ENCODE data around the gene RIPK4. TPM values are rescaled to one million over a fixed set of nuclear protein-coding genes. Genes with fewer than 3 reads are reported as not detected.

The RIPK4 gene
- total RNA-seq, 5 donors from 2014 or later (not counting 1 experiment from before 2014, with no cell fraction given), result 0.30 to 2.1 (median 0.63) TPM

DNA sequence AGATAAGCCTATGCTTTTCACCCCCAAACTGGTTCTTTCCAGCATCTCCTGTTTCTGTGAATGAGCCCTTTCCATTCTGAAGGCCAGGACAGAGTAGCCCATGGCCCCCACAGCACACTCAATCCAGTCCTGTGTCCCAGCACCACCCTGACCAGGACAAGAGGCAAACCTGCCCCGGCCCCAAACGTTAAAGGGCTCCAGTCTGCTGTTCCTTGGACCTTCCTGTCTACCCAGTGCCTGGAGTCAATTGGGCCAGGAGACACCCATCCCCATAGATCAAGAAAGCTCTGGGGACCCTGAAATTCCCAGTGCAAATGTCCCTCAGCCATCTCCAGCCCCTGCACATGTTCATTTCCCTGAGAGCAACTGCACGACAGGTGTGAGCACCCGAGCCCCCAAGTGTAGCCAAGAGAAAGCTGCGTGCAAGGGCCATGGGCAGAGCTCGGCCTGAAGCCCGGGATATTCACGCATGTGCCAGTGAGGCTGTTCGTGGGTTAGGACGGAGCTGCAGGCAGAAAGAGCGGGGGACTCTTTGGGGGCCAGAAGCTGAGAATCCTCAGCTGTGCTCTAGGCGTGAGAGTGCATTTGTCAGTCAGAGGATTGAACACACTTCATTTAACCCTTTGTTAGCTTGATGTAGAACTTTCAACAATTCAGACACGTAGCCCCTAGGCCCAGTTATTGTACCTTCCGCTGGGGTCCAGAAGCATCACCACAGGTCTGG is 4.2 kb upstream of the RIPK4 start:
- no peak for DNase-seq
- H3K36me3 Mint-ChIP-seq, result no peaks in the 10 kb centered on the region
- CTCF ChIA-PET, result no interaction called here
- peaks cover 5 to 73% of the 10 kb centered on the region in 2 experiments for H3K27me3 ChIP-seq (replicated peaks in 1 of 2; ENCODE audit: control insufficient read depth in 2 of 2, extremely low read depth in 1 of 2, insufficient read depth in 2 of 2, low read length in 1 of 2)
- H3K36me3 ChIP-seq (ENCODE audit: control insufficient read depth in 2 of 2, extremely low read depth in 1 of 2, insufficient read depth in 1 of 2, low read length in 1 of 2), result no peaks in the 10 kb centered on the region
- no peak for ATAC-seq (replicated peaks in 1 of 4)
- peaks cover 22 to 28% (median 22%) of the 10 kb centered on the region in 3 donors for H3K4me1 Mint-ChIP-seq
- no peaks in the 10 kb centered on the region for H3K9me3 ChIP-seq
- H3K4me1 ChIP-seq (ENCODE audit: control insufficient read depth in 1 of 2, extremely low read depth in 1 of 2, insufficient read depth in 2 of 2, low read length in 2 of 2), result peaks cover 16 to 29% of the 10 kb centered on the region in 2 experiments
- POLR2A ChIA-PET, result no interaction called here
- H3K27ac Mint-ChIP-seq, result no peak overlapping the region
- no peak overlapping the region for H3K4me3 Mint-ChIP-seq
- peaks cover 52 to 78% of the 10 kb centered on the region in 2 donors for H3K27me3 Mint-ChIP-seq
- no peaks in the 10 kb centered on the region for H3K9me3 Mint-ChIP-seq
- 72% methylated on average over 11 of the region's 14 CpGs for WGBS (ENCODE audit: insufficient coverage)
- H3K27ac ChIP-seq (ENCODE audit: low read length), result no peak overlapping the region
- H3K4me3 ChIP-seq (ENCODE audit: control insufficient read depth in 1 of 2, extremely low read depth in 1 of 2, low read length in 1 of 2), result no peak overlapping the region

DNA sequence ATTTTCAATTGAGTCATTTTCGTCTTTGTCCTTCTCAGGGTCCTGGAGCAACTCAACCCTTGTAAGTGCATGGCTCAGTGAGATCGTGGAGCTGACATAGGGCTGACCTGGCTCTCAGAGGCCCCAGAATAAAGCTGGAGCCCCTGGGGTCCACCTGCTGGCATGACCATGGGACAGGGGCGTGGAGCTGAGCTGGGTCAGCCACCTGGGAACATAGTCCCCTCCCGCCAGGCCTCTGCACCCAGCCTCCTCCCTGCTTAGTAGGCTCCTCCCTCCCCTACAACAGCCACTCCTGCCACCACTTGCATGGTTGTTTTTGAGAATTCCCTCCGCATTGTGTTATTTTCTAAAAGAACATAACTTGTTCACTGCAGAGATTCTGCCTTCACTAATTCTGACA is 3.1 kb upstream of the RIPK4 start:
- peaks cover 19 to 31% of the 10 kb centered on the region in 2 experiments for H3K4me1 ChIP-seq (ENCODE audit: control insufficient read depth in 1 of 2, extremely low read depth in 1 of 2, insufficient read depth in 2 of 2, low read length in 2 of 2)
- H3K4me3 ChIP-seq (ENCODE audit: control insufficient read depth in 1 of 2, extremely low read depth in 1 of 2, low read length in 1 of 2), result no peak overlapping the region
- Mint-ChIP-seq H3K27ac (no peak overlapping the region), H3K36me3 (no peaks in the 10 kb centered on the region), H3K27me3 (peaks cover 43 to 77% of the 10 kb centered on the region in 2 donors), H3K4me1 (peaks cover 22 to 28% (median 27%) of the 10 kb centered on the region in 3 donors), H3K9me3 (no peaks in the 10 kb centered on the region), H3K4me3 (peak overlapping the region in 1 of 3 donors; percentile 31)
- WGBS (ENCODE audit: insufficient coverage), result 86% methylated on average over 3 of the region's 5 CpGs
- H3K27me3 ChIP-seq (replicated peaks in 1 of 2; ENCODE audit: control insufficient read depth in 2 of 2, extremely low read depth in 1 of 2, insufficient read depth in 2 of 2, low read length in 1 of 2), result peaks cover 5 to 74% of the 10 kb centered on the region in 2 experiments
- no peak for ATAC-seq (replicated peaks in 1 of 4)
- H3K27ac ChIP-seq (ENCODE audit: low read length), result no peak overlapping the region
- POLR2A ChIA-PET, result no interaction called here
- CTCF ChIA-PET, result no interaction called here
- no peaks in the 10 kb centered on the region for H3K36me3 ChIP-seq (ENCODE audit: control insufficient read depth in 2 of 2, extremely low read depth in 1 of 2, insufficient read depth in 1 of 2, low read length in 1 of 2)
- DNase-seq, result no peak
- no peaks in the 10 kb centered on the region for H3K9me3 ChIP-seq

DNA sequence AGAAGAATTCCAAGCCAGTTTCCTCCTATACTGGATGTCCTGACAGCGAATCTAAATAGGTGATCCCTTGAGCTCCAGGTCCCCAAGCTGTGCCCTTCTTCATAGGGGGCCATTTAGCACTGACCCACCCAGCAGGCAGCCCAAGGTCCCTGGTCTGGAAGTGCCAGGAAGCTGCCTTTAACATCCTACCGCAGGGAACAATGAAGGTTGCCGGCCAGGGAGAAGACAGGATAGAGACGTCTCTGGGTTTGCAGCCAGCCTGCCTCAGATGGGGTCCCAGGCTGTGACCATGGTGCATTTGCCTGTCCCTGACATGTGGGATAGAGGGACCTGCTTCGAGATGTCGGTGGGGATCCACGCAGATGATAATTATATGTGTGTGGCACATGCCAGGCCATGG is 2.7 kb upstream of the RIPK4 start:
- Mint-ChIP-seq H3K4me3 (peak overlapping the region; percentile 7 to 90 (median 19)), H3K27ac (no peak overlapping the region), H3K27me3 (peaks cover 40 to 77% of the 10 kb centered on the region in 2 donors), H3K36me3 (no peaks in the 10 kb centered on the region), H3K4me1 (peaks cover 22 to 28% (median 28%) of the 10 kb centered on the region in 3 donors), H3K9me3 (no peaks in the 10 kb centered on the region)
- H3K4me3 ChIP-seq (ENCODE audit: control insufficient read depth in 1 of 2, extremely low read depth in 1 of 2, low read length in 1 of 2), result no peak overlapping the region
- ChIA-PET CTCF (no interaction called here), POLR2A (no interaction called here)
- 78% methylated on average over 7 of the region's 7 CpGs for WGBS (ENCODE audit: insufficient coverage)
- no peak for DNase-seq
- peaks cover 19 to 31% of the 10 kb centered on the region in 2 experiments for H3K4me1 ChIP-seq (ENCODE audit: control insufficient read depth in 1 of 2, extremely low read depth in 1 of 2, insufficient read depth in 2 of 2, low read length in 2 of 2)
- no peaks in the 10 kb centered on the region for H3K36me3 ChIP-seq (ENCODE audit: control insufficient read depth in 2 of 2, extremely low read depth in 1 of 2, insufficient read depth in 1 of 2, low read length in 1 of 2)
- H3K27ac ChIP-seq (ENCODE audit: low read length), result no peak overlapping the region
- no peak for ATAC-seq (replicated peaks in 1 of 4)
- H3K27me3 ChIP-seq (replicated peaks in 1 of 2; ENCODE audit: control insufficient read depth in 2 of 2, extremely low read depth in 1 of 2, insufficient read depth in 2 of 2, low read length in 1 of 2), result peaks cover 5 to 74% of the 10 kb centered on the region in 2 experiments
- no peaks in the 10 kb centered on the region for H3K9me3 ChIP-seq

DNA sequence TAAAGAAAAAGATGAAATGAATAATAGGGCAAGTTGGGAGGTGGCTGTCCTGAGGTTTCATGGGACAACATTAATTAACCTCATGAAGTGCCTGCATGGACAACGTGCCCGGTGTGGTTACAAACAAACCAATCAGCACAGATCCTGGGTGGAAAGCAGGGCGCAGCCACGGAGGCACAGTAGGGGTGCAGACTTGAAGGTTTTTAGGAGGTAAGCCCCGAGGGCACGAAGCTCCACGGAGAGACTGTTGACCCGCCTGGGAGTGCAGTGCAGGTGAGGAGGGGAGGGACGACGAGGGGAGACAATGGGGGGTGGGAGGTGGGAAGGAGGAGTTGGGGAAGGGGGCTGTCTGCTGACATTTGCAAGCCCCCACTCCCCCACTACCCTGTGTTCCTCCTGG is 2.3 kb upstream of the RIPK4 start:
- peaks cover 40 to 77% of the 10 kb centered on the region in 2 donors for H3K27me3 Mint-ChIP-seq
- Histone ChIP-seq H3K9me3 (no peaks in the 10 kb centered on the region), H3K4me1 (ENCODE audit: control insufficient read depth in 1 of 2, extremely low read depth in 1 of 2, insufficient read depth in 2 of 2, low read length in 2 of 2) (peaks cover 19 to 31% of the 10 kb centered on the region in 2 experiments), H3K27me3 (replicated peaks in 1 of 2; ENCODE audit: control insufficient read depth in 2 of 2, extremely low read depth in 1 of 2, insufficient read depth in 2 of 2, low read length in 1 of 2) (peaks cover 5 to 78% of the 10 kb centered on the region in 2 experiments), H3K4me3 (ENCODE audit: control insufficient read depth in 1 of 2, extremely low read depth in 1 of 2, low read length in 1 of 2) (peak overlapping the region; percentile 36 to 68), H3K27ac (ENCODE audit: low read length) (no peak overlapping the region), H3K36me3 (ENCODE audit: control insufficient read depth in 2 of 2, extremely low read depth in 1 of 2, insufficient read depth in 1 of 2, low read length in 1 of 2) (no peaks in the 10 kb centered on the region)
- DNase-seq (no peak), ATAC-seq (replicated peaks in 1 of 4) (no peak)
- ChIA-PET CTCF (no interaction called here), POLR2A (no interaction called here)
- peak overlapping the region in 1 of 2 donors; percentile 28 for H3K27ac Mint-ChIP-seq
- peak overlapping the region; percentile 75 to 90 (median 76) for H3K4me3 Mint-ChIP-seq
- peaks cover 22 to 28% (median 28%) of the 10 kb centered on the region in 3 donors for H3K4me1 Mint-ChIP-seq
- no peaks in the 10 kb centered on the region for H3K36me3 Mint-ChIP-seq
- no peaks in the 10 kb centered on the region for H3K9me3 Mint-ChIP-seq
- 20% methylated on average over 4 of the region's 10 CpGs for WGBS (ENCODE audit: insufficient coverage)

DNA sequence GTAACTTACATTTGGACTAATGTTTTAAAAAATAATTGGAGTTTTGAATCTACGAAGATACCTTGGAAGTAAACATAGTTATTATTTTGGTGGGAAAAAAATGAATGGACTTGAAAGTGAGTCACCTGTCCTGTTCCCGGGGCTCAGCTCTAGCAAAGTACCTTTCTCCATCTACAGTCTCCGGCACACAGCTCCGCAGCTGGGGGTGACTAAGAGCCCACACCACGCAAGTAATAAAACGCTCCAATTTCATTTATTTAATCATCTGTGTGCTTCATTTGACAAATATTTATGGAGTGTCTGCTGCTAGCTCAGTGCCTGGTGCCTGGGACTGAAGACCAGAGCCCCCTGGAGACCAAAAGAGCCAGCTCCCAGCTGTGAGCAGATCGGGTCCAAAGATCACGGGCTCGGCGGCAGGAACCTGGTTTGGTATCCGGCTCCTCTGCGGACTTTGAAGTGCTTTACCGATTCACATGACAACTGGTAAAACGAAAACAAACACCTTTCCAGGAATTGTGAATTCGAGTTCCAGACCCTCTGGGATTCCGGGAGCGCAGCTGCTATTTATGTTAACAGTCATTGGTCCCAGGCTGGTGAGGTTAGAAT is 1.7 kb upstream of the RIPK4 start:
- no peaks in the 10 kb centered on the region for H3K36me3 Mint-ChIP-seq
- H3K27me3 ChIP-seq (replicated peaks in 1 of 2; ENCODE audit: control insufficient read depth in 2 of 2, extremely low read depth in 1 of 2, insufficient read depth in 2 of 2, low read length in 1 of 2), result peaks cover 5 to 82% of the 10 kb centered on the region in 2 experiments

DNA sequence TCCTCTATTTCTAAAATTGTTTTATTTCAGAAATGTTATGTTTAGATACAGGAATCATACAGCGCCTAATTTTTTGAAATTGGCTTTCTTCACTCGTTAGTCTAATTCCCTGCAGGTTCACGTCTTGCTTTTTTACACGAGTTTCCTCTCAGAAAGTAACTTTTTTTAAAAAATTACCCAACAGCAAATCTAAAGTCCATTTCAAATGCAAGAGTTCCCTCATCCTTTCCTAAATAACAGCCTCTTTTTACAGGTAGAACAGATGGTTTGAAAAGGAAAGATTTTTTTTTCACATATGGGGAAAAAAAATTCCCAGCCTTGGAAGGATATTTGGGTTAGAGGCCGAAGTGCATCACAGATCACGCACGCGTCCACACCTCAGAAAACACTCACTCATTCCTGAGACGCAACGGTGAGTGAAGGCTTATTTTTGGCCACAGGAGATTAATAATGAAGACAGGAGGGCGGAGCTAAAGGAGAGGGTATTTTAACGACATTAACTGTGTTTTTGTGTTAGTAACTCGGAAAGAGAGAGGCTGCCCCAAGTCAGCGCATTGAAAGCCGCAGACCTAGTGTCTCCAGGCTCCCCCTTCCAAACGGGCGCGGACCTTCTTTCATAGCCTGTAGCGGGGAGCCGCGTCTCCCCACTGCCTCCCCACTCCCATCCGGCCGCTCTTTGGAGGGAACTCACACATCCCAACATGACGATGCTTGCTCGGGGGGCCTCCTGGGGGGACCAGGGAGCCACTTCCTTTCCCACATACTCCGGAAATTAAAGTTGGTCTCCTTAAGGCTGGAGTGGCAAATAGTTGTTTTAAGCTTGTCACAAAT is 969 bp upstream of the RIPK4 start:
- peak in 1 of 35 experiments; percentile 28 for DNase-seq
- WGBS (ENCODE audit: insufficient coverage), result 4% methylated on average over 13 of the region's 26 CpGs
- POLR2A ChIA-PET, result interaction anchor here in 1 of 2 donors (0.6 kb wide), 1 partner anchor 397 kb away, joined by 3 read pairs; no protein-coding TSS in a partner anchor

More for the DNA sequence above, 1.7 kb upstream of the RIPK4 start:
- Histone ChIP-seq H3K4me3 (ENCODE audit: control insufficient read depth in 1 of 2, extremely low read depth in 1 of 2, low read length in 1 of 2) (peak overlapping the region; percentile 36 to 68), H3K27ac (ENCODE audit: low read length) (no peak overlapping the region), H3K36me3 (ENCODE audit: control insufficient read depth in 2 of 2, extremely low read depth in 1 of 2, insufficient read depth in 1 of 2, low read length in 1 of 2) (no peaks in the 10 kb centered on the region), H3K4me1 (ENCODE audit: control insufficient read depth in 1 of 2, extremely low read depth in 1 of 2, insufficient read depth in 2 of 2, low read length in 2 of 2) (peaks cover 19 to 31% of the 10 kb centered on the region in 2 experiments), H3K9me3 (no peaks in the 10 kb centered on the region)
- no peaks in the 10 kb centered on the region for H3K9me3 Mint-ChIP-seq
- ATAC-seq (replicated peaks in 1 of 4), result peak; percentile 41 to 50 (median 46)
- WGBS (ENCODE audit: insufficient coverage), result 0% methylated on average over 6 of the region's 17 CpGs
- H3K4me1 Mint-ChIP-seq, result peaks cover 22 to 28% (median 28%) of the 10 kb centered on the region in 3 donors
- ChIA-PET CTCF (no interaction called here), POLR2A (interaction anchor here in 1 of 2 donors (0.6 kb wide), 1 partner anchor 398 kb away, joined by 3 read pairs; no protein-coding TSS in a partner anchor)
- H3K4me3 Mint-ChIP-seq, result peak overlapping the region; percentile 75 to 90 (median 76)
- peak in 12 of 35 experiments; percentile 14 to 47 (median 18) for DNase-seq
- H3K27ac Mint-ChIP-seq, result peak overlapping the region in 1 of 2 donors; percentile 28
- peaks cover 38 to 81% of the 10 kb centered on the region in 2 donors for H3K27me3 Mint-ChIP-seq

More for the DNA sequence above, 969 bp upstream of the RIPK4 start:
- H3K27me3 ChIP-seq (replicated peaks in 1 of 2; ENCODE audit: control insufficient read depth in 2 of 2, extremely low read depth in 1 of 2, insufficient read depth in 2 of 2, low read length in 1 of 2), result peaks cover 9 to 87% of the 10 kb centered on the region in 2 experiments
- Mint-ChIP-seq H3K4me1 (peaks cover 22 to 28% (median 28%) of the 10 kb centered on the region in 3 donors), H3K9me3 (no peaks in the 10 kb centered on the region), H3K36me3 (no peaks in the 10 kb centered on the region), H3K4me3 (peak overlapping the region; percentile 75 to 90 (median 76)), H3K27me3 (peaks cover 40 to 82% of the 10 kb centered on the region in 2 donors), H3K27ac (no peak overlapping the region)
- no peaks in the 10 kb centered on the region for H3K36me3 ChIP-seq (ENCODE audit: control insufficient read depth in 2 of 2, extremely low read depth in 1 of 2, insufficient read depth in 1 of 2, low read length in 1 of 2)
- H3K4me3 ChIP-seq (ENCODE audit: control insufficient read depth in 1 of 2, extremely low read depth in 1 of 2, low read length in 1 of 2), result peak overlapping the region; percentile 36 to 68
- ATAC-seq (replicated peaks in 1 of 4), result peak in 3 of 4 experiments; percentile 17 to 27 (median 22)
- CTCF ChIA-PET, result no interaction called here
- H3K4me1 ChIP-seq (ENCODE audit: control insufficient read depth in 1 of 2, extremely low read depth in 1 of 2, insufficient read depth in 2 of 2, low read length in 2 of 2), result peaks cover 19 to 31% of the 10 kb centered on the region in 2 experiments
- no peaks in the 10 kb centered on the region for H3K9me3 ChIP-seq
- H3K27ac ChIP-seq (ENCODE audit: low read length), result no peak overlapping the region

Data from T-cell (primary cell).